Measurements from ENCODE around the gene MADD. TPM values are rescaled to one million over a fixed set of nuclear protein-coding genes. Genes with fewer than 3 reads are reported as not detected.

The MADD gene
- total and polyA plus RNA-seq, 2 experiments from 2014 or later, result 13.4 to 43.8 TPM

GRCh38 chr11:47369676-47370075, 99.7 kb downstream of the MADD start (continued):
- TF ChIP-seq, protein P1, sequence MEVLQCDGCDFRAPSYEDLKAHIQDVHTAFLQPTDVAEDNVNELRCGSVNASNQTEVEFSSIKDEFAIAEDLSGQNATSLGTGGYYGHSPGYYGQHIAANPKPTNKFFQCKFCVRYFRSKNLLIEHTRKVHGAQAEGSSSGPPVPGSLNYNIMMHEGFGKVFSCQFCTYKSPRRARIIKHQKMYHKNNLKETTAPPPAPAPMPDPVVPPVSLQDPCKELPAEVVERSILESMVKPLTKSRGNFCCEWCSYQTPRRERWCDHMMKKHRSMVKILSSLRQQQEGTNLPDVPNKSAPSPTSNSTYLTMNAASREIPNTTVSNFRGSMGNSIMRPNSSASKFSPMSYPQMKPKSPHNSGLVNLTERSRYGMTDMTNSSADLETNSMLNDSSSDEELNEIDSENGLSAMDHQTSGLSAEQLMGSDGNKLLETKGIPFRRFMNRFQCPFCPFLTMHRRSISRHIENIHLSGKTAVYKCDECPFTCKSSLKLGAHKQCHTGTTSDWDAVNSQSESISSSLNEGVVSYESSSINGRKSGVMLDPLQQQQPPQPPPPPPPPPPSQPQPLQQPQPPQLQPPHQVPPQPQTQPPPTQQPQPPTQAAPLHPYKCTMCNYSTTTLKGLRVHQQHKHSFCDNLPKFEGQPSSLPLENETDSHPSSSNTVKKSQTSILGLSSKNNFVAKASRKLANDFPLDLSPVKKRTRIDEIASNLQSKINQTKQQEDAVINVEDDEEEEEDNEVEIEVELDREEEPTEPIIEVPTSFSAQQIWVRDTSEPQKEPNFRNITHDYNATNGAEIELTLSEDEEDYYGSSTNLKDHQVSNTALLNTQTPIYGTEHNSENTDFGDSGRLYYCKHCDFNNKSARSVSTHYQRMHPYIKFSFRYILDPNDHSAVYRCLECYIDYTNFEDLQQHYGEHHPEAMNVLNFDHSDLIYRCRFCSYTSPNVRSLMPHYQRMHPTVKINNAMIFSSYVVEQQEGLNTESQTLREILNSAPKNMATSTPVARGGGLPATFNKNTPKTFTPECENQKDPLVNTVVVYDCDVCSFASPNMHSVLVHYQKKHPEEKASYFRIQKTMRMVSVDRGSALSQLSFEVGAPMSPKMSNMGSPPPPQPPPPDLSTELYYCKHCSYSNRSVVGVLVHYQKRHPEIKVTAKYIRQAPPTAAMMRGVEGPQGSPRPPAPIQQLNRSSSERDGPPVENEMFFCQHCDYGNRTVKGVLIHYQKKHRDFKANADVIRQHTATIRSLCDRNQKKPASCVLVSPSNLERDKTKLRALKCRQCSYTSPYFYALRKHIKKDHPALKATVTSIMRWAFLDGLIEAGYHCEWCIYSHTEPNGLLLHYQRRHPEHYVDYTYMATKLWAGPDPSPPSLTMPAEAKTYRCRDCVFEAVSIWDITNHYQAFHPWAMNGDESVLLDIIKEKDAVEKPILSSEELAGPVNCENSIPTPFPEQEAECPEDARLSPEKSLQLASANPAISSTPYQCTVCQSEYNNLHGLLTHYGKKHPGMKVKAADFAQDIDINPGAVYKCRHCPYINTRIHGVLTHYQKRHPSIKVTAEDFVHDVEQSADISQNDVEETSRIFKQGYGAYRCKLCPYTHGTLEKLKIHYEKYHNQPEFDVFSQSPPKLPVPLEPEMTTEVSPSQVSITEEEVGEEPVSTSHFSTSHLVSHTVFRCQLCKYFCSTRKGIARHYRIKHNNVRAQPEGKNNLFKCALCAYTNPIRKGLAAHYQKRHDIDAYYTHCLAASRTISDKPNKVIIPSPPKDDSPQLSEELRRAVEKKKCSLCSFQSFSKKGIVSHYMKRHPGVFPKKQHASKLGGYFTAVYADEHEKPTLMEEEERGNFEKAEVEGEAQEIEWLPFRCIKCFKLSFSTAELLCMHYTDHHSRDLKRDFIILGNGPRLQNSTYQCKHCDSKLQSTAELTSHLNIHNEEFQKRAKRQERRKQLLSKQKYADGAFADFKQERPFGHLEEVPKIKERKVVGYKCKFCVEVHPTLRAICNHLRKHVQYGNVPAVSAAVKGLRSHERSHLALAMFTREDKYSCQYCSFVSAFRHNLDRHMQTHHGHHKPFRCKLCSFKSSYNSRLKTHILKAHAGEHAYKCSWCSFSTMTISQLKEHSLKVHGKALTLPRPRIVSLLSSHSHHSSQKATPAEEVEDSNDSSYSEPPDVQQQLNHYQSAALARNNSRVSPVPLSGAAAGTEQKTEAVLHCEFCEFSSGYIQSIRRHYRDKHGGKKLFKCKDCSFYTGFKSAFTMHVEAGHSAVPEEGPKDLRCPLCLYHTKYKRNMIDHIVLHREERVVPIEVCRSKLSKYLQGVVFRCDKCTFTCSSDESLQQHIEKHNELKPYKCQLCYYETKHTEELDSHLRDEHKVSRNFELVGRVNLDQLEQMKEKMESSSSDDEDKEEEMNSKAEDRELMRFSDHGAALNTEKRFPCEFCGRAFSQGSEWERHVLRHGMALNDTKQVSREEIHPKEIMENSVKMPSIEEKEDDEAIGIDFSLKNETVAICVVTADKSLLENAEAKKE (CRISPR knock-in tag; IDR thresholded peaks at IDR 0.05), result no peak
- TF ChIP-seq NANOG (IDR thresholded peaks at IDR 0.05; ENCODE audit: borderline replicate concordance) (no peak), EZH2 (IDR thresholded peaks at IDR 0.05; ENCODE audit: low read depth, unreplicated experiment) (no peak), ZNF114 (CRISPR knock-in tag; IDR thresholded peaks at IDR 0.05) (no peak), STAT1 (IDR thresholded peaks at IDR 0.05; ENCODE audit: unreplicated experiment) (no peak), CREB1 (CRISPR knock-in tag; IDR thresholded peaks at IDR 0.05; ENCODE audit: low read depth) (no peak), EZH2phosphoT487 (IDR thresholded peaks at IDR 0.05; ENCODE audit: unreplicated experiment) (no peak), JUNB (IDR thresholded peaks at IDR 0.05; ENCODE audit: unreplicated experiment) (no peak)
- TF ChIP-seq, protein P2, sequence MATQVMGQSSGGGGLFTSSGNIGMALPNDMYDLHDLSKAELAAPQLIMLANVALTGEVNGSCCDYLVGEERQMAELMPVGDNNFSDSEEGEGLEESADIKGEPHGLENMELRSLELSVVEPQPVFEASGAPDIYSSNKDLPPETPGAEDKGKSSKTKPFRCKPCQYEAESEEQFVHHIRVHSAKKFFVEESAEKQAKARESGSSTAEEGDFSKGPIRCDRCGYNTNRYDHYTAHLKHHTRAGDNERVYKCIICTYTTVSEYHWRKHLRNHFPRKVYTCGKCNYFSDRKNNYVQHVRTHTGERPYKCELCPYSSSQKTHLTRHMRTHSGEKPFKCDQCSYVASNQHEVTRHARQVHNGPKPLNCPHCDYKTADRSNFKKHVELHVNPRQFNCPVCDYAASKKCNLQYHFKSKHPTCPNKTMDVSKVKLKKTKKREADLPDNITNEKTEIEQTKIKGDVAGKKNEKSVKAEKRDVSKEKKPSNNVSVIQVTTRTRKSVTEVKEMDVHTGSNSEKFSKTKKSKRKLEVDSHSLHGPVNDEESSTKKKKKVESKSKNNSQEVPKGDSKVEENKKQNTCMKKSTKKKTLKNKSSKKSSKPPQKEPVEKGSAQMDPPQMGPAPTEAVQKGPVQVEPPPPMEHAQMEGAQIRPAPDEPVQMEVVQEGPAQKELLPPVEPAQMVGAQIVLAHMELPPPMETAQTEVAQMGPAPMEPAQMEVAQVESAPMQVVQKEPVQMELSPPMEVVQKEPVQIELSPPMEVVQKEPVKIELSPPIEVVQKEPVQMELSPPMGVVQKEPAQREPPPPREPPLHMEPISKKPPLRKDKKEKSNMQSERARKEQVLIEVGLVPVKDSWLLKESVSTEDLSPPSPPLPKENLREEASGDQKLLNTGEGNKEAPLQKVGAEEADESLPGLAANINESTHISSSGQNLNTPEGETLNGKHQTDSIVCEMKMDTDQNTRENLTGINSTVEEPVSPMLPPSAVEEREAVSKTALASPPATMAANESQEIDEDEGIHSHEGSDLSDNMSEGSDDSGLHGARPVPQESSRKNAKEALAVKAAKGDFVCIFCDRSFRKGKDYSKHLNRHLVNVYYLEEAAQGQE (IDR thresholded peaks at IDR 0.05; ENCODE audit: unreplicated experiment), result no peak

All from GM23338 (cell line).